ENCODE data around the gene DMRT2. TPM values are rescaled to one million over a fixed set of nuclear protein-coding genes. Genes with fewer than 3 reads are reported as not detected.

The DMRT2 gene
- total RNA-seq, 1 donor from 2014 or later: 0.31 TPM

GRCh38 chr9:1042466-1042865 is 7.7 kb upstream of the DMRT2 start:
- Mint-ChIP-seq H3K4me3 (ENCODE audit: unreplicated experiment) (peak overlapping the region; percentile 57), H3K4me1 (ENCODE audit: unreplicated experiment) (peaks cover 8% of the 10 kb centered on the region), H3K9me3 (ENCODE audit: unreplicated experiment) (no peaks in the 10 kb centered on the region), H3K36me3 (ENCODE audit: low read depth, unreplicated experiment) (no peaks in the 10 kb centered on the region), H3K27me3 (ENCODE audit: unreplicated experiment) (peaks cover 3% of the 10 kb centered on the region), H3K27ac (ENCODE audit: unreplicated experiment) (no peak overlapping the region)
- peak; percentile 73 for TF ChIP-seq CTCF (IDR thresholded peaks at IDR 0.05; ENCODE audit: unreplicated experiment)
- DNase-seq (ENCODE audit: low spot score): peak; percentile 82

GRCh38 chr9:1044643-1045042 is 5.5 kb upstream of the DMRT2 start:
- DNase-seq (ENCODE audit: low spot score): no peak
- no peak overlapping the region for H3K4me3 Mint-ChIP-seq (ENCODE audit: unreplicated experiment)
- H3K9me3 Mint-ChIP-seq (ENCODE audit: unreplicated experiment): no peaks in the 10 kb centered on the region
- H3K4me1 Mint-ChIP-seq (ENCODE audit: unreplicated experiment): peaks cover 9% of the 10 kb centered on the region
- no peaks in the 10 kb centered on the region for H3K36me3 Mint-ChIP-seq (ENCODE audit: low read depth, unreplicated experiment)
- no peak for TF ChIP-seq CTCF (IDR thresholded peaks at IDR 0.05; ENCODE audit: unreplicated experiment)
- no peak overlapping the region for H3K27ac Mint-ChIP-seq (ENCODE audit: unreplicated experiment)
- H3K27me3 Mint-ChIP-seq (ENCODE audit: unreplicated experiment): peaks cover 5% of the 10 kb centered on the region

GRCh38 chr9:1046639-1047572 is 3.3 kb upstream of the DMRT2 start:
- Mint-ChIP-seq H3K27me3 (ENCODE audit: unreplicated experiment) (peaks cover 18% of the 10 kb centered on the region), H3K4me1 (ENCODE audit: unreplicated experiment) (peaks cover 20% of the 10 kb centered on the region), H3K9me3 (ENCODE audit: unreplicated experiment) (no peaks in the 10 kb centered on the region), H3K4me3 (ENCODE audit: unreplicated experiment) (no peak overlapping the region), H3K36me3 (ENCODE audit: low read depth, unreplicated experiment) (no peaks in the 10 kb centered on the region), H3K27ac (ENCODE audit: unreplicated experiment) (no peak overlapping the region)
- DNase-seq (ENCODE audit: low spot score): no peak
- TF ChIP-seq CTCF (IDR thresholded peaks at IDR 0.05; ENCODE audit: unreplicated experiment): no peak

GRCh38 chr9:1047591-1048230 is 2.4 kb upstream of the DMRT2 start:
- no peak for TF ChIP-seq CTCF (IDR thresholded peaks at IDR 0.05; ENCODE audit: unreplicated experiment)
- Mint-ChIP-seq H3K27ac (ENCODE audit: unreplicated experiment) (no peak overlapping the region), H3K4me3 (ENCODE audit: unreplicated experiment) (no peak overlapping the region), H3K4me1 (ENCODE audit: unreplicated experiment) (peaks cover 21% of the 10 kb centered on the region), H3K27me3 (ENCODE audit: unreplicated experiment) (peaks cover 21% of the 10 kb centered on the region), H3K36me3 (ENCODE audit: low read depth, unreplicated experiment) (no peaks in the 10 kb centered on the region), H3K9me3 (ENCODE audit: unreplicated experiment) (no peaks in the 10 kb centered on the region)
- DNase-seq (ENCODE audit: low spot score): no peak

- Mint-ChIP-seq H3K4me3 (ENCODE audit: unreplicated experiment) (no peak overlapping the region), H3K4me1 (ENCODE audit: unreplicated experiment) (peaks cover 21% of the 10 kb centered on the region)
Observed at GRCh38 chr9:1048231-1048619, 1.9 kb upstream of the DMRT2 start.

More at GRCh38 chr9:1048231-1048619, 1.9 kb upstream of the DMRT2 start:
- H3K36me3 Mint-ChIP-seq (ENCODE audit: low read depth, unreplicated experiment): no peaks in the 10 kb centered on the region
- H3K27ac Mint-ChIP-seq (ENCODE audit: unreplicated experiment): no peak overlapping the region
- H3K27me3 Mint-ChIP-seq (ENCODE audit: unreplicated experiment): peaks cover 25% of the 10 kb centered on the region
- TF ChIP-seq CTCF (IDR thresholded peaks at IDR 0.05; ENCODE audit: unreplicated experiment): no peak
- no peak for DNase-seq (ENCODE audit: low spot score)
- H3K9me3 Mint-ChIP-seq (ENCODE audit: unreplicated experiment): no peaks in the 10 kb centered on the region

Data from endothelial cell (in vitro differentiated cells).